ENCODE results near the gene MDC1. TPM values are rescaled to one million over a fixed set of nuclear protein-coding genes. Genes with fewer than 3 reads are reported as not detected.

Gene MDC1
- total RNA-seq, 2 experiments from 2014 or later, result 67.4 to 83.9 TPM

Other genes starting within 250 kb of the MDC1 start
- 100 to 1,000 TPM; 395 to 602 TPM for gene HLA-E, start 227.8 kb downstream of the MDC1 start, total RNA-seq
- 10 to 100 TPM; 64.0 to 73.5 TPM for gene GNL1, start 160.8 kb downstream of the MDC1 start, total RNA-seq
- gene PRR3, start 160.0 kb downstream of the MDC1 start, total RNA-seq, result 10 to 100 TPM; 19.5 to 23.6 TPM
- 10 to 100 TPM; 73.8 to 98.6 TPM for gene ABCF1, start 145.8 kb downstream of the MDC1 start, total RNA-seq
- gene PPP1R10, start 100.0 kb downstream of the MDC1 start, total RNA-seq, result 100 to 1,000 TPM; 101 to 134 TPM
- gene MRPS18B, start 99.4 kb downstream of the MDC1 start, total RNA-seq, result 10 to 100 TPM; 48.2 to 65.7 TPM
- gene ATAT1, start 90.4 kb downstream of the MDC1 start, total RNA-seq, result 1 to 10 TPM; 7.5 to 8.4 TPM
- 10 to 100 TPM; 32.5 to 33.9 TPM for gene C6orf136, start 70.1 kb downstream of the MDC1 start, total RNA-seq
- gene DHX16, start 44.3 kb downstream of the MDC1 start, total RNA-seq, result 10 to 100 TPM; 39.5 to 49.6 TPM
- gene PPP1R18, start 30.6 kb downstream of the MDC1 start, total RNA-seq, result 100 to 1,000 TPM; 257 to 293 TPM
- gene NRM, start 26.3 kb downstream of the MDC1 start, total RNA-seq, result 10 to 100 TPM; 30.2 to 36.4 TPM
- 1,000 to 10,000 TPM; 1,499 to 1,522 TPM for gene TUBB, start 3.1 kb upstream of the MDC1 start, total RNA-seq
- 100 to 1,000 TPM; 165 to 184 TPM for gene FLOT1, start 25.4 kb upstream of the MDC1 start, total RNA-seq
- 10 to 100 TPM in 1 of 2 experiments, 1 to 10 TPM in 1; 10.0 to 62.7 TPM for gene IER3, start 27.3 kb upstream of the MDC1 start, total RNA-seq
- gene DDR1, start 167.2 kb upstream of the MDC1 start, total RNA-seq, result 1 to 10 TPM; 3.8 to 4.9 TPM
- 10 to 100 TPM; 30.0 to 34.9 TPM for gene GTF2H4, start 190.9 kb upstream of the MDC1 start, total RNA-seq
- 10 to 100 TPM; 46.6 to 54.1 TPM for gene VARS2, start 197.0 kb upstream of the MDC1 start, total RNA-seq
- not detected for gene SFTA2, start 214.9 kb upstream of the MDC1 start, total RNA-seq
- not detected for gene MUCL3, start 223.7 kb upstream of the MDC1 start, total RNA-seq

All from activated CD8-positive, alpha-beta memory T cell treated with anti-CD3 and anti-CD28 coated beads, Interleukin-2, amount 10 ng/mL, durations not matched to agents 7 days and 5 days (primary cell).